Osteoblast (primary cell): Measurements from ENCODE around the gene GLS2. TPM values are rescaled to one million over a fixed set of nuclear protein-coding genes. Genes with fewer than 3 reads are reported as not detected.
A peak's percentile ranks its signal among the peaks of the same experiment; 100 is the strongest.
"Not testable (repeated sequence)": the region's sequence is repeated elsewhere in the genome, so short reads cannot be mapped to it uniquely, and the experiment has no call there.

Source experiments
- DNase-seq: peaks from one replicate; pipeline ENCODE4 v3.0.0; 2011; ENCODE audit warnings: low spot score, mixed read lengths; ENCODE audit not compliant: insufficient read length; ENCODE audit errors: missing footprints
- H2AFZ ChIP-seq: 2 replicates; pipeline ENCODE4 v1.6.0; 2011; ENCODE audit warnings: mild to moderate bottlenecking, low read length
- H3K27ac ChIP-seq: 2 replicates; pipeline ENCODE4 v1.5.1; 2011; ENCODE audit warnings: mild to moderate bottlenecking, low read depth, low read length, moderate library complexity
- H3K27me3 ChIP-seq: 2 replicates; pipeline ENCODE4 v1.6.0; 2012; ENCODE audit warnings: mild to moderate bottlenecking, control low read depth, inconsistent platforms, low read length, moderate library complexity; ENCODE audit not compliant: insufficient read depth
- H3K36me3 ChIP-seq: 2 replicates; pipeline ENCODE4 v1.5.1; 2011; ENCODE audit warnings: mild to moderate bottlenecking, low read length, control low read depth, moderate library complexity; ENCODE audit not compliant: insufficient read depth
- H3K4me1 ChIP-seq: 2 replicates; pipeline ENCODE4 v1.5.1; 2011; ENCODE audit warnings: mild to moderate bottlenecking, low read length, control low read depth, moderate library complexity; ENCODE audit not compliant: insufficient read depth
- H3K4me2 ChIP-seq: 2 replicates; pipeline ENCODE4 v1.6.0; 2011; ENCODE audit warnings: mild to moderate bottlenecking, low read length; ENCODE audit not compliant: insufficient read depth
- H3K4me3 ChIP-seq: fragments of 200-600 bp; sonication (generic); 3 replicates; pipeline ENCODE4 v1.5.1; 2012; ENCODE audit warnings: mild to moderate bottlenecking, low read length, inconsistent platforms; ENCODE audit not compliant: insufficient read depth
- H3K79me2 ChIP-seq: 2 replicates; pipeline ENCODE4 v1.6.0; 2012; ENCODE audit warnings: mild to moderate bottlenecking, low read length, control low read depth, inconsistent platforms; ENCODE audit not compliant: insufficient read depth
- H3K9me3 ChIP-seq: 2 replicates; pipeline ENCODE4 v1.5.1; 2011; ENCODE audit warnings: low read depth, low read length, control low read depth
- H4K20me1 ChIP-seq: 2 replicates; pipeline ENCODE4 v1.6.0; 2012; ENCODE audit warnings: mild to moderate bottlenecking, low read length, control low read depth; ENCODE audit not compliant: insufficient read depth
- total RNA-seq: library from RNA; depleted of rRNA; stranded (reverse); fragments of >200 nt; gene quantifications from 2 replicates; pipeline ENCODE4 v1.2.3, GENCODE V29; 2012
- TF ChIP-seq, protein P1 (sequence below): IDR thresholded peaks from 2 replicates; pipeline ENCODE4 v1.5.1; 2011; ENCODE audit warnings: mild to moderate bottlenecking, low read depth, low read length, moderate library complexity; ENCODE audit errors: extremely low read depth

Gene GLS2
- total RNA-seq, 1 donor, result 0.36 TPM

DNA sequence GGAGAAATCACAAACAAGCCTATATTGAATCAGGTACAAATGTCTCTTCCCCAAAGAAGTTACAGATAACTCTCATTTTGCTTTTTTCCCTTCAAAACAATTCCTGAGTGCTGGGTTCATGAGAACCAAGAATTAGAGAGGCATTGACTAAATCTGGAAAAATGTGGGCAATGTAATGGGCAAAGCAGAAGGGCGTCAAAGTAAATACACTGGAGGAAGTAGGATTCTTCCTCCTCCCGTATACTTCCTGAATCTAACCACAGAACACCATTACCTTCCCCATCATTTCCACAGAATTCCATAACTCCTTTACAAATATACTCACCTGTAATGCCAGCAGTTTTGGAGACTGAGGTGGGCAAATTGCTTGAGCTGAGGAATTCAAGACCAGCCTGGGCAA, 30.6 kb upstream of the GLS2 start:
- DNase-seq, result peak; percentile 66
- Histone ChIP-seq H3K27me3 (no peaks in the 10 kb centered on the region), H3K4me1 (peaks cover 28% of the 10 kb centered on the region), H4K20me1 (no peaks in the 10 kb centered on the region), H3K36me3 (no peaks in the 10 kb centered on the region), H3K79me2 (peaks cover 17% of the 10 kb centered on the region), H2AFZ (no peak overlapping the region), H3K4me2 (peak overlapping the region; percentile 32), H3K27ac (peak overlapping the region; percentile 75), H3K4me3 (no peak overlapping the region), H3K9me3 (no peaks in the 10 kb centered on the region)
- TF ChIP-seq, protein P1, sequence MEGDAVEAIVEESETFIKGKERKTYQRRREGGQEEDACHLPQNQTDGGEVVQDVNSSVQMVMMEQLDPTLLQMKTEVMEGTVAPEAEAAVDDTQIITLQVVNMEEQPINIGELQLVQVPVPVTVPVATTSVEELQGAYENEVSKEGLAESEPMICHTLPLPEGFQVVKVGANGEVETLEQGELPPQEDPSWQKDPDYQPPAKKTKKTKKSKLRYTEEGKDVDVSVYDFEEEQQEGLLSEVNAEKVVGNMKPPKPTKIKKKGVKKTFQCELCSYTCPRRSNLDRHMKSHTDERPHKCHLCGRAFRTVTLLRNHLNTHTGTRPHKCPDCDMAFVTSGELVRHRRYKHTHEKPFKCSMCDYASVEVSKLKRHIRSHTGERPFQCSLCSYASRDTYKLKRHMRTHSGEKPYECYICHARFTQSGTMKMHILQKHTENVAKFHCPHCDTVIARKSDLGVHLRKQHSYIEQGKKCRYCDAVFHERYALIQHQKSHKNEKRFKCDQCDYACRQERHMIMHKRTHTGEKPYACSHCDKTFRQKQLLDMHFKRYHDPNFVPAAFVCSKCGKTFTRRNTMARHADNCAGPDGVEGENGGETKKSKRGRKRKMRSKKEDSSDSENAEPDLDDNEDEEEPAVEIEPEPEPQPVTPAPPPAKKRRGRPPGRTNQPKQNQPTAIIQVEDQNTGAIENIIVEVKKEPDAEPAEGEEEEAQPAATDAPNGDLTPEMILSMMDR, result no peak

DNA sequence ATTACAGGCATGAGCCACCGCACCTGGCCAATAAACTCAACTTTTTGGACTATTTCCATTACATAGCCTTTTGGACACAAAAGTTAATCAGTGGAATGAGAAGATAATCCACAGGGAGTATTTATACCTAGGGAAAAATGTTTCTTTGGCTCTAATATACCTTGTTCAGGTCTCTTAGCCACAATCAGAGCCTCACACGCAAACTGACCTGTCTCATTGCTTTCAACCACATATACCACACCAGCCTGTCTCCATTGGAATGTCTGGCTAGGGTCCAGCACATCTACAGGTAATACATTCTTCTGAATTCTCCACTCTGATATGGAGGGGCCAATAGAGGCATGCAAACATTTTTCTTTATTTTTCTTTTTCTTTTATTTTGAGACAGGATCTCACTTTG, 29.9 kb upstream of the GLS2 start:
- H3K4me1 ChIP-seq, result peaks cover 21% of the 10 kb centered on the region
- no peaks in the 10 kb centered on the region for H3K36me3 ChIP-seq
- H2AFZ ChIP-seq, result no peak overlapping the region
- peaks cover 10% of the 10 kb centered on the region for H3K79me2 ChIP-seq
- H3K4me3 ChIP-seq, result no peak overlapping the region
- H3K27ac ChIP-seq, result peak overlapping the region; percentile 75
- no peak overlapping the region for H3K4me2 ChIP-seq
- TF ChIP-seq, protein P1, result no peak
- no peaks in the 10 kb centered on the region for H3K9me3 ChIP-seq
- H3K27me3 ChIP-seq, result no peaks in the 10 kb centered on the region
- H4K20me1 ChIP-seq, result no peaks in the 10 kb centered on the region
- DNase-seq, result no peak

DNA sequence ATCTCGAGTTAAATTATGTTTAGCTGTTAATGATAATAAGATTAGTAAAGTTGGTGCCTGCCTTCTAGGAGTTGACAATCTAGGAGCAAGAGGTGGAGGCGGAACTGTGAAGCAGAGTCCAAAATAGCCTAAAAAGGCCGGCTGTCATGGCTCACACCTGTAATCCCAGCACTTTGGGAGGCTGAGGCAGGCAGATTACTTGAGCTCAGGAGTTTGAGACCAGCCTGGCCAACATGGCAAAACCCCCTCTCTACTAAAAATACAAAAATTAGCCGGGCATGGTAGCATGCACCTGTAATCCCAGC, 26.0 kb upstream of the GLS2 start:
- not testable (repeated sequence) for H3K79me2 ChIP-seq, H3K27ac ChIP-seq, DNase-seq, H3K4me3 ChIP-seq, H3K9me3 ChIP-seq, H2AFZ ChIP-seq, H4K20me1 ChIP-seq, H3K27me3 ChIP-seq, H3K36me3 ChIP-seq
- Histone ChIP-seq H3K4me2 (peak overlapping the region; percentile 61), H3K4me1 (peaks cover 10% of the 10 kb centered on the region)

DNA sequence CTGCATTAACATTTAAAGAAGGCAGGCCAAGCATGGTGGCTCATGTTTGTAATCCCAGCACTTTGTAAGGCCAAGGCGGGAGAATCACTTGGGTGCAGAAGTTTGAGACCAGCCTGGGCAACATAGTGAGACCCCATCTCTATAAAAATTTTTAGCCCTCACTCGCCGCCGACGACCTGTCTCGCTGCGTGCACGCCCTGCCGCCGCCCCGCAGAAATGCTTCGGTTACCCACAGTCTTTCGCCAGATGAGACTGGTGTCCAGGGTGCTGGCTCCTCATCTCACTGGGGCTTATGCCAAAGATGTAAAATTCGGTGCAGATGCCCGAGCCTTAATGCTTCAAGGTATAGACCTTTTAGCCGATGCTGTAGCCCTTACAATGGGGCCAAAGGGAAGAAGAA, 22.8 kb upstream of the GLS2 start:
- Histone ChIP-seq H3K9me3 (no peaks in the 10 kb centered on the region), H3K79me2 (no peaks in the 10 kb centered on the region), H3K4me1 (no peaks in the 10 kb centered on the region), H2AFZ (no peak overlapping the region), H3K36me3 (no peaks in the 10 kb centered on the region), H3K27me3 (no peaks in the 10 kb centered on the region), H3K27ac (no peak overlapping the region), H4K20me1 (no peaks in the 10 kb centered on the region), H3K4me2 (no peak overlapping the region), H3K4me3 (no peak overlapping the region)
- DNase-seq, result no peak
- TF ChIP-seq, protein P1, result no peak

DNA sequence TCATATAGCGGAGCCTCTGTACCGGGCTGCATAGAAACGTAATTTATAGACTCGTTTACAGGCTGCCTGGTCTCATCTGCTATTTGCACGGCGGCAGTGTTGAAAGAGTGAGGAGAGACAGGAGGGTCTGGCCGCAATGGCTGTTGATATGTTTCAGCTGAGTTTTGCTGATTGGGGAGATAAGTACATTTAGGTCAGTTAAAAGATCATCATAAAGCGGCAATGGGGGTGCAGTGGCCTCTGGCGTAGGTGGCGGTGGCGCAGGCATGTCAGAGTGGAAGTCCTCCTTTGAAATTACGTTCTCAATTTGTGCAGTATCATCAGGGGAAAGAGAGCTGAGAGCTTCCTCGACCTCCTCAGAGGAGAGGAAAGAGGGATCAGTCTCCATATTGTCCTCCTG, 11.9 kb upstream of the GLS2 start:
- DNase-seq, H4K20me1 ChIP-seq, H3K4me2 ChIP-seq, H3K79me2 ChIP-seq, H3K27ac ChIP-seq, H3K9me3 ChIP-seq, H2AFZ ChIP-seq, H3K4me1 ChIP-seq, H3K27me3 ChIP-seq, H3K36me3 ChIP-seq, H3K4me3 ChIP-seq: not testable (repeated sequence)

DNA sequence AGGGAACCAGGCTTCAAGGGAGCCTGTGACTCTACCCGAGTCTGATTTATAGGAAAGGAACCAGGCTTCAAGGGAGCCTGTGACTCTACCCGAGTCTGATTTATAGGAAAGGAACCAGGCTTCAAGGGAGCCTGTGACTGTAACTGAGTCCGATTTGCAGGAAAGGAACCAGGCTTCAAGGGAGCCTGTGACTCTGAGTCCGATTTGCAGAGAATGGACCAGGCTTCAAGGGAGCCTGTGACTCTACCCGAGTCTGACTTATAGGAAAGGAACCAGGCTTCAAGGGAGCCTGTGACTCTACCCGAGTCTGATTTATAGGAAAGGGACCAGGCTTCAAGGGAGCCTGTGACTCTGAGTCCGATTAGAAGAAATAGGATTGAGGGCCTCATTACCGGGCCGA, 11.5 kb upstream of the GLS2 start:
- not testable (repeated sequence) for H3K4me1 ChIP-seq, H3K79me2 ChIP-seq, H3K4me3 ChIP-seq, DNase-seq, H2AFZ ChIP-seq, H3K4me2 ChIP-seq, H3K27me3 ChIP-seq, H3K36me3 ChIP-seq, H4K20me1 ChIP-seq, H3K9me3 ChIP-seq, H3K27ac ChIP-seq

DNA sequence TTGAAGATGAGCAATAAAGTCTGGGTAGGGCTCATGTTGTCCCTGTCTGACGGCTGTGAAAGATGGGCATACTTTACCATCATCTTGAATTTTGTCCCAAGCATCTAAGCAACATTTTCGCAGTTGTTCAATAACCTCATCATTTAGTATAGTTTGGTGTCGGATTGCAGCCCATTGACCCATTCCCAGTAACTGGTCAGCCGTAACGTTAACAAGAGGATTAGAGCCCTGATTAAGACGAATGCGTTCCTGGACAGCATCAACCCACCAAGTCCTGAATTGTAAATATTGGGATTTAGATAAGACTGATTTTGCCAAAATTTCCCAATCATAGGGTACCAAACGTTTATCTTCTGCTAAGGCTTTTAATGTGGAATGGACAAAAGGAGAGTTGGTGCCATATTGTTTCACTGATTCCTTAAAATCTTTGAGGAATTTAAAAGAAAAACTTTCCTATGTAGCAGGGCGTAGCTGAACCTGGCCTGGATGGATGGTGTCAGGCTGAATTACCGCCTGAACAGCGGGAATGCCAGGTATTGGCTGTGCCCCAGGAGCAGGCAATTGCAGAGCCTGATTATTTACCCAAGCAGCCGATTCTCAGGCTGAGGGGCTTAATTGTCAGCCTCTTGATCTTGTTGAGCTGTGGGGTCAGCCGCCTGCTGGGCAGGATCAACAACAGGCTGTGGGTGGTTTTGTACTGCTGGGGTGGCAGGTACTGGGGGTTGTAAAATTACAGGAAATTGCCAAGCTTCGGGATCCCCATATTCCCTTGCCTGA, 10.4 kb upstream of the GLS2 start:
- H3K79me2 ChIP-seq, H3K4me2 ChIP-seq, H3K27me3 ChIP-seq, DNase-seq, H3K27ac ChIP-seq, H4K20me1 ChIP-seq, H3K36me3 ChIP-seq, H3K4me3 ChIP-seq, H3K9me3 ChIP-seq, H3K4me1 ChIP-seq, H2AFZ ChIP-seq: not testable (repeated sequence)
